CMK (cell line): ENCODE measurements around the gene RGS16.

ENCODE experiments used
- DNase-seq: peaks from one replicate; pipeline ENCODE4 v3.0.0-alpha.2; 2010; ENCODE audit warnings: low read depth

The RGS16 gene

GRCh38 chr1:182604175-182605164 lies at the start of gene RGS16:
TSS of gene RGS16 (minus strand) at chr1:182604389. CDS start at chr1:182604259, 130 bp downstream.
- peak; percentile 90 for DNase-seq

- no peak for DNase-seq
Observed at GRCh38 chr1:182653986-182654385, 49.8 kb upstream of the RGS16 start.

- peak; percentile 12 for DNase-seq
Observed at GRCh38 chr1:182652933-182653332, 48.7 kb upstream of the RGS16 start.

- DNase-seq: no peak
Observed at GRCh38 chr1:182651339-182651724, 47.1 kb upstream of the RGS16 start.

- no peak for DNase-seq
Observed at GRCh38 chr1:182650678-182651338, 46.6 kb upstream of the RGS16 start.

- DNase-seq: no peak
Observed at GRCh38 chr1:182649041-182649440, 44.9 kb upstream of the RGS16 start.

GRCh38 chr1:182646739-182647138 lies 42.5 kb upstream of the RGS16 start:
- no peak for DNase-seq

- DNase-seq: no peak
Observed at GRCh38 chr1:182644886-182645285, 40.7 kb upstream of the RGS16 start.

GRCh38 chr1:182643699-182644098 lies 39.5 kb upstream of the RGS16 start:
- DNase-seq: no peak

- DNase-seq: no peak
Observed at GRCh38 chr1:182642461-182642860, 38.3 kb upstream of the RGS16 start.

- DNase-seq: no peak
Observed at GRCh38 chr1:182641561-182641960, 37.4 kb upstream of the RGS16 start.

GRCh38 chr1:182639330-182639729 lies 35.1 kb upstream of the RGS16 start:
- no peak for DNase-seq

GRCh38 chr1:182637769-182638168 lies 33.6 kb upstream of the RGS16 start:
- DNase-seq: no peak

- no peak for DNase-seq
Observed at GRCh38 chr1:182635871-182636270, 31.7 kb upstream of the RGS16 start.

- no peak for DNase-seq
Observed at GRCh38 chr1:182634306-182635072, 30.3 kb upstream of the RGS16 start.

- DNase-seq: no peak
Observed at GRCh38 chr1:182633657-182634281, 29.6 kb upstream of the RGS16 start.

- no peak for DNase-seq
Observed at GRCh38 chr1:182633031-182633430, 28.8 kb upstream of the RGS16 start.

- DNase-seq: peak; percentile 53
Observed at GRCh38 chr1:182632441-182632857, 28.3 kb upstream of the RGS16 start.

GRCh38 chr1:182631954-182632353 lies 27.8 kb upstream of the RGS16 start:
- no peak for DNase-seq

- no peak for DNase-seq
Observed at GRCh38 chr1:182631053-182631677, 27.0 kb upstream of the RGS16 start.

GRCh38 chr1:182630586-182630985 lies 26.4 kb upstream of the RGS16 start:
- DNase-seq: no peak
